ENCODE data around the gene TSHR.

Gene TSHR

DNA sequence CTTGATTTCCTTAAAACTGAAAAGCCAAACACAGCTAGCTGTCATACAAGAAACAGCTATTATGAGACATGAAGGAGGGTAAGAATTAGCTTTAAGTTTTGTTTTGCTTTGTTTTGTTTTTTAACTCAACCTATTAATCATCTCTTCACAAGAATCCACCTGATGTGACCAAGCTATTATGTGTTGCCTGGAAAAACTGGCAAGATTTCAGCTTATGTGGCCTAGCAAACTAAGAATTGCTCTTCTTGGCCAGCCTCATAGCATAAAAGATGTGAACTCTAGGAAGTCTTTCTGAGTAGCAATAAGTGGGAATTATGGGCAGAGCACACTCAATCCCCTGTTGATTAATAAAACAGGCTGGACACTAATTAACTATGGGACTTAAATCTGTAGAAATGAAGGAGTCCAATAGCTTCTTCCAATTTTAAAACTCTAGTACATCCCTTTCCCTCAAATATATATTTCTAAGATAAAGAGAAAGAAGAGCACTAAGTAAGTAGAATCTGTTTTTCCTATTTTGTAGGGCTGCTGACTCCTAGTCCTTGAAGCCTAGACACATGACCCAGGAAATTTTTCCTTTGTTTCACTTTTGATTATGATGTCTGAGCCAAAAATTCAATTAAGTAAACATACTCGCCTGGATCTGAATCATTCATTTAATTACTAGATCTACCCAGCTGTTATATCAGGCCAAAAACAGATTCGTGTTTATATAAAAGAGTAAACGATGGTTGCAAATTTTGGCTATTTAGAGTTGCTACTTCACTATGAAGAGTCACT, 189.6 kb downstream of the TSHR start:
- DNase-seq, result no peak

DNA sequence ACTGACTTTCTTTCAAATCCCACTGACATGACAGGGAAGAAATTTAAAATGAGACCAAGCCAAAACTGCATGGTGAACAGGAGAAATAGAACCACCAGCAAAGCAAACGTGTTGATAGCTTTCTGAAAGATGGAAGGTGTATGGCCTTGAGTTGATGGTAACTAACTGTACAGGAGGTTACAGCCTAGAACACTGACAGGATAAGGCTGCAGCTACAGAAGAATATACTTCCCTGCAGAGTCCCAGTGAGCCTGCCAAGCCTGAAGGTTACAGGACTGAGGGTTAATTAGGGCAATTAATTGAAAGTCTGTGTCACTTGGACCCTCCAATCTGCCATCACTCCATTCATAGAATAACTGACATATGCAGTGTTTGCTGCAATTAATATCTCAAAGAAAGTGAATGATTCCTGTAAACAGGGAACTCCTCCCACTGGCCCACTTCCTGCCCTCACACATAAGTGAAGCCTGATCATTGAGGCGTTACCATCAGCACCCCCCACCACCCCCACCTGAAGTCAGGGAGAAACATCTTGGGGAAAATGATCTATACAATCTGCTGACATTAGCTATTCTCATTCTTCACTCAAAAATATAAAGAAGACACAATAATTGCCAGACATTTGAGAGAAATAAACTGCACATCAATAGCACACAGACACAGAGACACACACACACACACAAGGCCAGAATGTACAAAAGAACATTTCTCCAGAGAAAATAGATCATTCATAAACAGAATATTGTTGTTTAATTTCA, 191.9 kb downstream of the TSHR start:
- DNase-seq, result no peak

DNA sequence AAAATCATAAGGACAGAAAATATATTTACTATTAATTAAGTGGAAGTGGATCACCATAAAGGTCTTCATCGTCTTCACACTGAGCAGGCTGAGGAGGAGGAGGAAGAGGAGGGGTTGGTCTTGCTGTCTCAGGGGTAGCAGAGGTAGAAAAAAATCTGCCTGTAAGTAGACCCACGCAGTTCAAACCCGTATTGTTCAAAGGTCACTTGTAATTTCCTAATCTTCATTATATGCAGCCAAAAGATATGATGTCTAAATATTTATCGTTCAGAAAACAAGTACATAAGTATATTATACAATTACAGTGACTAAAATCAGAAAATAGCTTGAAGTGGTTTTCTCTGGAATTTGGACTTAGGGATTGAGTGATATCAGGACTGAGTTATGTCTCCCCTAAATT, 193.2 kb downstream of the TSHR start:
- DNase-seq, result no peak

DNA sequence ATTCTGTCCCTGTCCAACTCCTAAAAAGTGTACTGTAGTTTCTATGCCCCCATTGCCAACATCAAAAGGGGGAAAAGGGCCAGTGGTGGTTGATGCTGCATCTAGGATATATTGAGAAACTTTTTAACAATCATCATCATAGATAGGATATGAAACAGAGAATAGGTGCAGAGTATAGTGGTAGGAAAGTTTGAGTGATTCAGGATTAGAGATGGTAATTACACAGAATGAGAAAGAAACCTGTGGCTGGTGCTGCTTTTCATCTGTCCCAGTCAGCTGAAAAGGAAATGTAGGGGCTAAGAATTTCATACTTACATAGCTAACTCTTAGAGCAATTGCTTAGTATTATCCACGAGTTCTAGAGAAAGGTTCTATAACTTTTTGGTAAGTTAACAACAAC, 197.8 kb downstream of the TSHR start:
- DNase-seq, result no peak

DNA sequence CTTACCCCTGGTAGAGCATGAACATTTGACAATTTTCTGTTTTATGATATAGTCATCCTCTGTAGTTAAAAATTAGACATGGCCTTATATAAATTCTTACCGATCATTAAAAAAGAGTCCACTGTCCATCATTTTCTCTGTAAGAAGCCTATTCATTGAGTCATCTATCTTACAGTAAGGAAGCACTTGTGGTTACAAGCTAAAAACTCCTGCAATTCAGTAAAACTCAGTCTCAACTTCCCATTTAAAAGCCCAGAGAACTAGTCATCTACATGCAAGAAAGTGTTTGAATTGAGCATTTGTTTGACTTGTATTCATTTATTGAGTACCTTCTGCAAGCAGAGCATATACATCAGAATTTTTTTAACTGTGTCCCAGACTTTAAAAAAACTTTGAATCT, 202.0 kb downstream of the TSHR start:
- DNase-seq, result no peak

GRCh38 chr14:81161088-81161487, 205.7 kb downstream of the TSHR start:
- DNase-seq, result no peak

DNA sequence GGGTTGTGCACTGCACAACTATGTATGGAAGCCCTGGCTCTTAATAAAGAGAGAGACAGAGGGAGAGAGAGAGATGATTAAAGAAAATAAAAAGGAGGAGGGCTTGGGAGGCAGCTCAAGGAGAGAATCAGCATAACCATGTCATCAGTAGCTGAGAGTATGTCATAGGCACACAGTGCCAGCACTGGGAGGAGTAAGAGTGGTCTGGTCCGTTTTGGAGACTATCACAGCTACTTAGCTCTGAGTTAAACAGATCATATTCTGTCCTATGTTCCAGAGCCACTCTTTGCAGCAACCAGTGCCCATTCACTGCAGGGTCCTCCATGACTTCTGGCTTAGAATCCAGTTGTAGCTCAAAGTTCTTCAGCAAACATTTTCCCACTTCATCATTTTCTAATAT, 206.3 kb downstream of the TSHR start:
- DNase-seq, result no peak

GRCh38 chr14:81162941-81163340, 207.5 kb downstream of the TSHR start:
- no peak for DNase-seq

GRCh38 chr14:81164167-81164774, 208.8 kb downstream of the TSHR start:
- peak; percentile 26 for DNase-seq

DNA sequence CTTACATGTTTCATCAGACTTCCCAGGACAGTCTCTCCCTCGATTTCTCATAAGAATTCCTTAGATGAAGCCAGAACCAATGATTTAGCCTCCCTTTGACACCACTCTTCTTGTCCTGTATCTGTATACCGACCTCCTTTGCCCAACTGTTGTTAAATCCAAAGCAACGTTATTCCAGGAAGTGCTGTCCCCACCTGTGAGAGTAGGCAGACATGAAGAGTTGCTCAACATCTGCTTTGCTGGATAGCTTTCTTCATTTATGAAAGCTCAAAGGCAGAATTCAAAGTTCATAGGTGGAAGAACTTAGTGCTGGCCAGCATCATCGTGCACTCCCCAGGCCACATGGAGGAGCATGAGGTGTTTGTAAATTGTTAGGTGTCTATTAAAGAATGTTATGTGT, 209.8 kb downstream of the TSHR start:
- DNase-seq, result no peak

- no peak for DNase-seq
These were observed 210.7 kb downstream of the TSHR start for GRCh38 chr14:81166121-81166520.

GRCh38 chr14:81169267-81169666, 213.8 kb downstream of the TSHR start:
- no peak for DNase-seq

DNA sequence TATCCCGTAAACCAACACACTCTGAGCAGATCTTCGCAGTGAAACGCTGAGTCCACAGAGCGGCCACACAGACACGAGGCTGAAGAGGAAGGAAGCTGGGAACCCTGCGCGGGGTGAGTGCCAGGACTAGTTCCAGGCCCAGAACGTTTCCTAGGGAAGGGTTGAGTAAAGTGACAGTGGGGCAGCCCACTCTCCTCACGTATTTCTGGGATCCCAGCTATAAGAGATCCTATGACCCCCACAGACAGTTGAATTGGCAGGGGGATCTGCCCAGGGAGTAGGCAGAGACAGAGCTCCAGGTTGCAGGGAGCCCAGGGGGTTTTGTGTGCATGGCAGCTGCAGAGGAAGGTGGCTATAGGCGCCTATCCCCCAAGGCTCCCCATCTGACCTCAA, 214.3 kb downstream of the TSHR start:
- DNase-seq, result no peak

GRCh38 chr14:81170104-81170828, 214.8 kb downstream of the TSHR start:
- DNase-seq, result peak; percentile 94

- DNase-seq, result no peak
These were observed 215.4 kb downstream of the TSHR start for GRCh38 chr14:81170829-81171195.

GRCh38 chr14:81172353-81172752, 216.9 kb downstream of the TSHR start:
- no peak for DNase-seq

DNA sequence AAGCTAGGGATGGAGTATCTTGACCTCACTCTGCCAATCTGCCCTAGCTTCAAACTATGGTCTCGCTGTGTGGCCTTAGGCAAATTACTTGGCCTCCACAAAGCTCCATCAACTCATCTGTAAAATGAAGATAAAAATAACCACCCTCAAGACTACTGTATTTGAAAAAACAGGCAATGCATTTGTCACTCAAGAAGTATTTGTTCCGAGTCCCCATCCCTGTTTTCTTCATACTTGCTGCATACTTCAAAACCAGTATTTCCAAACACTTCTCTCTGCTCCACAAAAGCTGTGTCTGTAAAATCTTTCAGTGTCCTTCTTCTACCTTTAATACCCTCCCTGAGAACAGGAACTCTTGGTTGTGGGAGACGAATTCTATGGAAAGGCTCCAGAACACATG, 217.5 kb downstream of the TSHR start:
- no peak for DNase-seq

GRCh38 chr14:81176241-81176640, 220.8 kb downstream of the TSHR start:
- DNase-seq, result no peak

DNA sequence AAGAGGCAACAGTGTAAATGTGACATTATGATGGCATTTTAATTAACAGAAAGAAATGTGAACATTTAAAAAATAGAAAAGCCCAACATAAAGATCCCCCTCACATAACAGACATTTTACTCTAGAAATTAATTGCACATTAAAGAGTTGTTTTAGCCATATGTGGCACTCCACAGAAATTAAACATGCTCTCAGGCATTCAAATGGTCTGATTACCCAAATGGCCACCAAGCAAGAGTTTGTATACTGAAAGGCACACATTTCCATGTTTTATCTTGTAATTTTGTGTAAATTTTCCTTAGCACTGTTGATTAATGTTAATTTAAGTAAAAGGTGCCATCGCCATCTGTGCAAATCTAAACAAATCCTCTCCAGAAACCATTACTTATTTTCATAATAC, 221.8 kb downstream of the TSHR start:
- DNase-seq, result no peak

GRCh38 chr14:81178063-81178462, 222.6 kb downstream of the TSHR start:
- no peak for DNase-seq

DNA sequence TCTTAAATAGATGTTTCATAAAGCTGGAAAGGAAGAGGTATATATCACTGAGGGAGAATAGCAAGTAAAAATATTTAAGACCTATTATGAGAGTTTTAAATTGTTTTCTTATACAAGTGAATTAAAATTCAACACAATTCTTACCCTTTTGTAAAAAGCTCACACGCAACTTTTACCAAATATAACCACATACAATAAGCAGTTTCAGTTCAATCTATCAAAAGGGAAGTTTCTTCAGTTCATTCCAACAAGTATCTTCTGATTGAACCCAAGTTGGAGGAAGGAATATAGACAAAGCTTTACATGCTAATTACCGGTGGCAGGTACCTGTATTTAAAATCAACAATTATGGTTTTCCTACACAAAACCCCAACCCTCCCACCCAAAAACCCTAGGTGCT, 224.2 kb downstream of the TSHR start:
- DNase-seq, result no peak

GRCh38 chr14:81187832-81188522, 232.6 kb downstream of the TSHR start:
- DNase-seq, result no peak

GRCh38 chr14:81192594-81192993, 237.2 kb downstream of the TSHR start:
- DNase-seq, result no peak
